Measurements from ENCODE around the gene CPLANE1. TPM values are rescaled to one million over a fixed set of nuclear protein-coding genes. Genes with fewer than 3 reads are reported as not detected.

The CPLANE1 gene
- total and polyA plus RNA-seq, 9 of the 15 experiments (the other 6 are each of a cell fraction or from before 2014, with no cell fraction given), result under 0.01 to 0.27 (median 0.08) TPM; not detected in 2

DNA sequence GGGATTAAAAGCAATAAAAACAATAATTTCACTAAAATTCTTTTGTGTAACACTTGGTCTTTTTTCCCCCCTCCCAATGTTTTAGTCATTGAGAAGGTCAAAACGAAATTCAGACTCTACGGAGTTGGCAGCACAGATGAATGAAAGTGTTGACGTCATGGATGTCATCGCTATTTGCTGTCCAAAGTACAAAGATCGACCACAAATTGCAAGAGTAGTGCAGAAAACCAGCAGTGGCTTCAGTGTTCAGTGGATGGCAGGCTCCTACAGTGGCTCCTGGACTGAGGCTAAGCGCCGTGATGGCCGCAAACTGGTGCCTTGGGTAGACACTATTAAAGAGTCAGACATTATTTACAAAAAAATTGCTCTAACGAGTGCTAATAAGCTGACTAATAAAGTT lies 184.7 kb downstream of the CPLANE1 start (continued):
- TF ChIP-seq, protein P1, sequence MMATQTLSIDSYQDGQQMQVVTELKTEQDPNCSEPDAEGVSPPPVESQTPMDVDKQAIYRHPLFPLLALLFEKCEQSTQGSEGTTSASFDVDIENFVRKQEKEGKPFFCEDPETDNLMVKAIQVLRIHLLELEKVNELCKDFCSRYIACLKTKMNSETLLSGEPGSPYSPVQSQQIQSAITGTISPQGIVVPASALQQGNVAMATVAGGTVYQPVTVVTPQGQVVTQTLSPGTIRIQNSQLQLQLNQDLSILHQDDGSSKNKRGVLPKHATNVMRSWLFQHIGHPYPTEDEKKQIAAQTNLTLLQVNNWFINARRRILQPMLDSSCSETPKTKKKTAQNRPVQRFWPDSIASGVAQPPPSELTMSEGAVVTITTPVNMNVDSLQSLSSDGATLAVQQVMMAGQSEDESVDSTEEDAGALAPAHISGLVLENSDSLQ (IDR thresholded peaks at IDR 0.05), result no peak
- TF ChIP-seq, protein P2, sequence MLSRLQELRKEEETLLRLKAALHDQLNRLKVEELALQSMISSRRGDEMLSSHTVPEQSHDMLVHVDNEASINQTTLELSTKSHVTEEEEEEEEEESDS (CRISPR knock-in tag; IDR thresholded peaks at IDR 0.05), result no peak
- TF ChIP-seq GATA2 (CRISPR knock-in tag; IDR thresholded peaks at IDR 0.05) (no peak), ZNF174 (CRISPR knock-in tag; IDR thresholded peaks at IDR 0.05) (no peak), RBM25 (IDR thresholded peaks at IDR 0.05; ENCODE audit: low read depth, low read length, severe bottlenecking) (no peak), EHMT2 (IDR thresholded peaks at IDR 0.05) (no peak)

DNA sequence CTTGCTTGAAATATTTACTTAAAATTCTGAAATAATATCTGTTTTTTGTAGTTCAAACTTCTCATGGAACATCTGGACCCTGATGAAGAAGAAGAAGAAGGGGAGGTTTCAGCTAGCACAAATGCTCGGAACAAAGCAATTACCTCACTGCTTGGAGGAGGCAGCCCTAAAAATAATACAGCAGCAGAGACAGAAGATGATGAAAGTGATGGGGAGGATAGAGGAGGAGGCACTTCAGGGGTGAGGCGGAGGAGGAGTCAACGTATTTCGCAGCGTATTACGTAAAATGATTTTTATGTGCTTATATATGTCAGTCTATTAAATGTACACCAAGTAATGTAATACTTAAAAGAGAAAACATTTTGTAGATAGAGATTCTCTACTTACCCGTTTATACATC lies 185.4 kb downstream of the CPLANE1 start:
- Histone ChIP-seq H3K9me3 (replicated peaks; ENCODE audit: control insufficient read depth, insufficient read depth, low read depth, low read length) (no peaks in the 10 kb centered on the region), H2AFZ (ENCODE audit: low read depth, low read length) (no peak overlapping the region), H3K9ac (ENCODE audit: insufficient read depth in 1 of 2, low read depth in 2 of 2, low read length in 2 of 2) (no peak overlapping the region), H3K27me3 (ENCODE audit: control insufficient read depth in 2 of 2, insufficient read depth in 2 of 2, low read length in 2 of 2) (no peaks in the 10 kb centered on the region), H3K4me2 (ENCODE audit: insufficient read depth, low read length) (no peak overlapping the region), H3K27ac (ENCODE audit: extremely low read depth, low read depth, low read length) (no peak overlapping the region), H3K9me1 (ENCODE audit: control insufficient read depth, insufficient read depth, low read length) (no peaks in the 10 kb centered on the region), H3K36me3 (ENCODE audit: control insufficient read depth, insufficient read depth, low read length) (peaks cover 49% of the 10 kb centered on the region; the same call in 2 of the 3 replicates), H4K20me1 (replicated peaks; ENCODE audit: control insufficient read depth, insufficient read depth, low read length) (no peaks in the 10 kb centered on the region), H3K4me3 (no peak overlapping the region), H3K4me1 (replicated peaks in 1 of 2; ENCODE audit: control insufficient read depth in 2 of 2, insufficient read depth in 2 of 2, low read length in 2 of 2) (no peaks in the 10 kb centered on the region), H3K79me2 (ENCODE audit: control insufficient read depth, insufficient read depth, low read length) (no peaks in the 10 kb centered on the region)
- FAIRE-seq, result no peak
- WGBS (ENCODE audit: insufficient coverage, low coverage, missing lambda C conversion rate), result 98% methylated on average over 7 of the region's 7 CpGs
- no TSS peak for BruUV-seq (replicated peaks)
- CTCF ChIA-PET (ENCODE audit: low intra/inter-chr PET ratio), result no interaction called here
- intact Hi-C loops (cut with micrococcal nuclease), result no loop called here
- POLR2A ChIA-PET, result no interaction called here
- no peak for TF ChIP-seq BRD4 (IDR thresholded peaks at IDR 0.05)
- no peak for TF ChIP-seq FOSL1 (tag; conservative IDR thresholded peaks at IDR 0.05)
- TF ChIP-seq SMAD4 (CRISPR knock-in tag; conservative IDR thresholded peaks at IDR 0.05), result no peak
- TF ChIP-seq, protein P3, sequence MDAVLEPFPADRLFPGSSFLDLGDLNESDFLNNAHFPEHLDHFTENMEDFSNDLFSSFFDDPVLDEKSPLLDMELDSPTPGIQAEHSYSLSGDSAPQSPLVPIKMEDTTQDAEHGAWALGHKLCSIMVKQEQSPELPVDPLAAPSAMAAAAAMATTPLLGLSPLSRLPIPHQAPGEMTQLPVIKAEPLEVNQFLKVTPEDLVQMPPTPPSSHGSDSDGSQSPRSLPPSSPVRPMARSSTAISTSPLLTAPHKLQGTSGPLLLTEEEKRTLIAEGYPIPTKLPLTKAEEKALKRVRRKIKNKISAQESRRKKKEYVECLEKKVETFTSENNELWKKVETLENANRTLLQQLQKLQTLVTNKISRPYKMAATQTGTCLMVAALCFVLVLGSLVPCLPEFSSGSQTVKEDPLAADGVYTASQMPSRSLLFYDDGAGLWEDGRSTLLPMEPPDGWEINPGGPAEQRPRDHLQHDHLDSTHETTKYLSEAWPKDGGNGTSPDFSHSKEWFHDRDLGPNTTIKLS (IDR thresholded peaks at IDR 0.05; ENCODE audit: borderline replicate concordance, low read depth), result no peak
- no peak for TF ChIP-seq ZC3H8 (IDR thresholded peaks at IDR 0.05)
- TF ChIP-seq, protein P4, sequence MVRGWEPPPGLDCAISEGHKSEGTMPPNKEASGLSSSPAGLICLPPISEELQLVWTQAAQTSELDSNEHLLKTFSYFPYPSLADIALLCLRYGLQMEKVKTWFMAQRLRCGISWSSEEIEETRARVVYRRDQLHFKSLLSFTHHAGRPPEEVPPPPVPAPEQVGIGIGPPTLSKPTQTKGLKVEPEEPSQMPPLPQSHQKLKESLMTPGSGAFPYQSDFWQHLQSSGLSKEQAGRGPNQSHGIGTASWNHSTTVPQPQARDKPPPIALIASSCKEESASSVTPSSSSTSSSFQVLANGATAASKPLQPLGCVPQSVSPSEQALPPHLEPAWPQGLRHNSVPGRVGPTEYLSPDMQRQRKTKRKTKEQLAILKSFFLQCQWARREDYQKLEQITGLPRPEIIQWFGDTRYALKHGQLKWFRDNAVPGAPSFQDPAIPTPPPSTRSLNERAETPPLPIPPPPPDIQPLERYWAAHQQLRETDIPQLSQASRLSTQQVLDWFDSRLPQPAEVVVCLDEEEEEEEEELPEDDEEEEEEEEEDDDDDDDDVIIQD (CRISPR knock-in tag; IDR thresholded peaks at IDR 0.05), result no peak
- TF ChIP-seq HNRNPL (IDR thresholded peaks at IDR 0.05; ENCODE audit: low read depth, low read length), result no peak
- no peak for TF ChIP-seq FOXJ2 (tag; IDR thresholded peaks at IDR 0.05)
- TF ChIP-seq PPARD (CRISPR knock-in tag; IDR thresholded peaks at IDR 0.05), result no peak
- TF ChIP-seq CREB1 (IDR thresholded peaks at IDR 0.05), result no peak
- TF ChIP-seq CREB1 (CRISPR knock-in tag; IDR thresholded peaks at IDR 0.05), result no peak
- DNase-seq (ENCODE audit: extremely low read depth in 1 of 4, low spot score in 3 of 4), result no peak
- in situ Hi-C loops (cut with MboI), result no loop called here
- ATAC-seq, result no peak
